GM21367 (cell line): Measurements from ENCODE around the gene ITPK1.

ENCODE experiments used
- ATAC-seq: cut with Tn5 transposase; IDR thresholded peaks from one replicate; pipeline ENCODE4 v1.9.1; 2021; ENCODE audit not compliant: unreplicated experiment

ITPK1 gene

DNA sequence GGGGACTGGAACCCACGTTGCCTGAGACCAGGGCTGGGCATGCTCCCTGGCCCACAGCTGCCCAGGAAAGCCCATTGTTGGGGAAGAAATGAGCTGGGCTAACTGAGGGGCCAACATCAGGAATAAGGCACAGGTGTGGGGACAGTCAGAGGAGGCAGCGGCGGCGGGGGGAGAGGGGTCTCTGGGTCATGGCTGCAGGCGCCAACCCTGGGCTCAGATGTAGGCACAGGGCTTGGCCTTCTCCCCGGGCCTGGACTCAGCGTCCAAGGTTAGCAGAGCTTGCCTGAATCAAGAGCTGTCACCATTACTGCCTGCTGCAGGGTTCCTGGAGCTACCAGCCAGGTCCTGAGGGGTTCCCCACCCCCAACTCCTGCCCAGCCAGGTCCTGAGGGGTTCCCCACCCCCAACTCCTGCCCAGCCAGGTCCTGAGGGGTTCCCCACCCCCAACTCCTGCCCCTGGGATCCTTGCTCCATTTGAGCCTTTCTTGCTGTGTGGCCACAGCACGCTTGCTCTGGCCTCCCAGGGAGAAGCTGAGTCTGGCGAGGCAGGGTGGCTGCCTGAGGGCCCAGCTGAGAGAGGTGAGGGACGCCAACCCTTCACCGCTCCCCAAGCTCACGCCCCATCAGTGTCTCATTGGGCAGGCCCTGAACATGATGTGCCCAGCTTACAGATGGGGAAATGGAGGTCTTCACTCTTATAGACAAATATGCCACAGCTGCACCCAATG is 186.6 kb downstream of the ITPK1 start:
- ATAC-seq = no peak

DNA sequence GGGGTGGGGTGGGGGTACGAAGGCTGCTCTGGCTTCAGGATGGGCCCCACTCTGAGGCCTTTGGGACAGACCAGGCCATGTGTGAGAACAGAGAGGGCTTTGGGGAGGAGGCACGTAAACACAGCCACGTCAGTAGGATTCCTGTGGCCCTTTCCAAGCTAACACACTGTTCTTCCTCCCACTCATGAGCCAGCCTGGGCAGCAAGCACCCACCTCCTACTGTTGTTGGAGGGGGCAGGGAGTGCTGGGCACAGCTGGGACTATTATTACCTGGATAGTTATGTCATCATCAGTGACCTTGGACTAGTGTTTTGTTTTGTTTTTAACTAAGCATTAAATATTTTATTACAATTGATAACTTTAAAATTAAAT is 187.5 kb downstream of the ITPK1 start:
- no peak for ATAC-seq

DNA sequence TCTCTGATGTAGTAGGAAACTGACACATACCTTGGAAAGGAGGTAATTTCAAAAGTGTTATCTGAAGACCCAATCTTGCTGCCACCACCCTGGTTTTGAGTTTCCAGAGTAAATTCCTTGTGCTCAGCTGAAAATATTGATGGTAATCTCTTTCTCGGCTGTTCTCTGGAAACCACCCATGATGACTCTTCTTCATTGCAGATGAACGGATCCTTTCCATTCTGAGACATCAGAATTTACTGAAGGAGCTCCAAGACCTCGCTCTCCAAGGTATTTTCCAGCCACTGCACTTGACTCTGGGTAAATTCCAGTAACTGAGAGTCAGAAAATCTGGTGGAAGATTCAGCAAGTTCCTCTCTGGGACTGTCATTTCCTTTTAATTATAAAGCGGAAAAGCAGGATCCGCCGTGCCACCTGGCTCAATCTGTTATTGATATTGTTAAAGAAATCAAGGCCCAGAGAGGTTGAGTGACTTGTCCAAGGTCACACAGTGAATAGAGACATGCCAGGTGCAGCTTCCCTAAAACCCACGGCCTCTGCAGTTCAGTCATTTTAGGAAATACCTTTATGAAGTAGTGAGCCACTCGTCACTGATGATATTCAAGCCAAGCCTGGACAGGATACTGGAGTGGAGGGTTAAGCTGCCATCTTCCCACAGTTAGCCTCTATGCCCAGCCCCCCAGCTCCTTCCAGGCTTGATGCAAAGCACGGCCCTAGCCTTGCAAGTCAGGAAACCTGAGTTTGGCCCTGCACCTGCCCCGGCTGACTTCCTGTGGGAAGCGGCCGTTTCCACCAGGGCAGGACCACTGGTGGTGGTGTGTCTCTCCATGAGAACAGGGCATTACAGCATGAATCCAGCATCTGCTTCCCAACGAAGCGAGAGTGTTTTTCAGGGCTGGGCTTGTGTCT is 188.1 kb downstream of the ITPK1 start:
- no peak for ATAC-seq

DNA sequence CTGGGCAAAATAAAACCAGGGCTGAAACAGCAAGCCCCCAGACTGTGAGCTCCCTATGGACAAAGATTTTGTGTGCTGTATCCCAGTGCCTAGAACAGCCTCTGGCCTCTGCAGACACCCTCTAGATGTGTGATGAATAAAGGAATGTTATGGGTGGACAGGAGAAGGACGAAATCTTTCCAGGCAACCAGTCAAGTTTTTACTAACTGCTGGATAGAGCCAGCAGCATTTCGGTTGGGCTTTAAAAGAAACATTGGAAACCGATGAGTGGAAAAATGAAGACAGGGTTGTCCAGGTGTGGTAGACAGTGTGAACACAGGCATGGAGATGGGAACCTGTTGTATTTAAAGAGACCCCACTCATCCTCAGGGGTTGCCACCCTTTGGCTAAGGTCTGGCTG is 188.8 kb downstream of the ITPK1 start:
- no peak for ATAC-seq

DNA sequence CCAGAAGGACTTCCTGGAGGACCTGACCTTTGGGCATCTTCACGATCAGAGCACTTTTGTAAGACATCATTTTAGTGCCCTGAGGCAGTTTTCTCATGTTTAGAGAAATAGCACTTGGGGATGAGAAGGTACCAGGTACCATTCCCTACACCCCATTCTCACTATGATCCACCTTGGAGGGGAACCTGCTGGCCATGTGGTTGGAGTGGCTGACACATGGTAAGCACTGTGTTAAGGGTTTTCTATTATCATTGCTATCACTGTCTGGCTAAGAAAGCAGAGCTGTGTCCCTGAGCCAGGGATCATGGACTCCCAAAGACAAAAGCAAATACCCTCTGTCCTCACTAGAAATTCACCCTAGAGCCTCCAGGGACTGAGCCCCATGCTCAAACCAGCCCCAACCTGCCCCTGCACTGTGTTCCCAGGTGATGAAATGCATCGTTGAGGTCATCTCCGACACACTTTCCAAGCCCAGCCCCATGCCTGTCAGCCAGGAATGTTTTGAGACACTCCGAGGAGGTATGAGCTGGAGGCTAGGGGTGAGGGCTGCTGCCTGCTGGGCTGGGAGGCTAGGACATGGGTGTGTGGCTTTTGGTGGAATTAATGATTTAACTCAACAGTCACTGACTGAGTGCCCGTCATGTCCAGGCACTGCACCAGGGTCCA is 189.4 kb downstream of the ITPK1 start:
- no peak for ATAC-seq

DNA sequence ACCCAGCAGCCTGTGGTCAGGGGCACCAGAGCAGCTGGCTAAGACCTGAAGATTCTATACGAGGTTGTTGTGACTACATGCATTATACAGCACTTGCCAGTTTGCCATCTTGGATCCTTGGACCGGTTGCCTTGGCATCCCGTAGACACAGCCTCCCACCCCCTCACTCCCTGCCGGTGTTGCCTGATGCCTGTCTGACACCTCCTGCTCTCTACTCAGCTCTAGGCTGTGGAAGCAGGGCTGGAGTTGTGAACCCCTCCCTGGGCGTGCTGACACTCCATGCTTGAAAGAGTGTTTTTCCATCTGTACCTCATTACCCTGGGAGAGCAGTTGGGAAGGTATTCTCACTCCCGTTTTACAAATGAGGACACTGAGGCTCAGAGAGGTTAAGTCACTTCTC is 190.3 kb downstream of the ITPK1 start:
- ATAC-seq = no peak

DNA sequence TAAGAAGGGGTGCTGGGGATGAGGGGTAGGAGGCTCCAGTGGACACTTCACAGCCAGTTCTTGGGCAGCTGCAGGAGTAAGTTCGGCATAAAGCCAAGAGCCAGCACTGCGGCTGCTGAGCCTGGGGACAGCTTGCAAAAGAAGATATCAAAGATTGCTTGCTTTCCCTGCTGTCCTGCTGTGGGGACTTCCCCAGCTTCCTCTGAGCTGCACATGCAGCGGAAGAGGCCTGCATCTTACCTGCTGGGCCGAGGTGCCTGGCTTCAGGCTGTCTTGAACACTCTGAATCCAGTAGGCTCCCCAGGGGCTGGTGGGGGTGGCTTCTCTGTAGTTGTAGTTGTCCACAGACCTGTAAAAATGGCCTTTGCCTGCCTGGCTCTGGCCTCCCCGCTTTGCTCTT is 191.5 kb downstream of the ITPK1 start:
- ATAC-seq = no peak

DNA sequence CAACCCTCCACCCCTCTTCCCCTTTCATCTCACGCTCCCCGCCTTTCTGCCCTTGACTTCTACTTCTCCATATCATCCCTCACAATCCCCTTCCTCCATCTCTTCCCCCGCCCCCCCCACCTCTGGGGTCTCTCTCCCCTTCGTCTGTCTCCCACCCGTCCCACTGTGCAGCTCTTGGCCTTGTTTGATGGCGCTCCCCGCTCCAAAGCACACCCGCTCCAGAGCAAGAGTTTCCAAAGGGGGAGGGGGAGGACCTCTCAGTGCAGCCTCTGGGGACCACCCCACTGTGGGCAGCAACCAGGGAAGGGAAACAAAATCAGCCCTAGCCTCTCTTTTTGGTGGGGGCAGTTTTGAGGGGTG is 192.0 kb downstream of the ITPK1 start:
- no peak for ATAC-seq

DNA sequence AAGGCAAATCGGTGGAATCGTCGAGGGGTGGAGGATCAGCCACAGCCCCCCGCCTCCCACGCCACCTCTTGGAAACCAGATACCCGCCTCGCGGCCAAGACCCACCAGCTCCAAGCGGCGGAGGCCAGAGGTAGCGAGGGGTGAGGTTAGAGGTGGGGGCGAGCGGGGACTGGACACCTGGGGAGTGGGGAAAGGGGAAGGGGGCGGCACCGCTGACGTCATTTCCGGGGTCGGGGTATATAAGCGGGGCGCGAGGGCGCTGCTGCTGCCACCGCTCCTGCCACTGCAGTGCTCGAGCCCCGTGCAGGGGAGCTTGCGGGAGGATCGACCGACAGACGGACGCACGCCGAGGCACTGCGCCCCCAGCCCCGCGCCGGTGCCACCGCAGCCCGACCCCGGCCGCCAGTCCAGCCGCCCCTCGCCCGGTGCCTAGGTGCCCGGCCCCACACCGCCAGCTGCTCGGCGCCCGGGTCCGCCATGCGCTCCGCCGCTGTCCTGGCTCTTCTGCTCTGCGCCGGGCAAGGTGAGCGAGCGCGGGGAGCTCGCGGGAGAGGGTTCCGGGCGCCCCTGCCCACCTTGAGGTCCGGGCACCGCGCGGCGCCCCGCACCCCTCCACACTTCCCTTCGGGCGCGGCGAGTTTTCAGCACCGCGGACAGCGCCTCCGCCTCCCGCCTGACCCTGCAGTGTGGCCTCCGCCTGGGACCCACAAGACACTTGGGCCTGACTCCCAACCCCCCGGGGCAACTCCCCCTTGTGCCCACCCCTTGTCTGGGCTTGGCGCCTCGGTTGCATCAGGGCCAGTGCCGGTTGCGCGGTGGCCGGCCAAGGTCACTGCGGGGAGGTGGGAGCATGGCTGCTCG is 192.6 kb downstream of the ITPK1 start, which contains the start of gene CHGA:
CHGA (plus strand) TSS at position 268 of the 861 bp plus-strand sequence; CDS start at position 478, 210 bp downstream.
- ATAC-seq = no peak

DNA sequence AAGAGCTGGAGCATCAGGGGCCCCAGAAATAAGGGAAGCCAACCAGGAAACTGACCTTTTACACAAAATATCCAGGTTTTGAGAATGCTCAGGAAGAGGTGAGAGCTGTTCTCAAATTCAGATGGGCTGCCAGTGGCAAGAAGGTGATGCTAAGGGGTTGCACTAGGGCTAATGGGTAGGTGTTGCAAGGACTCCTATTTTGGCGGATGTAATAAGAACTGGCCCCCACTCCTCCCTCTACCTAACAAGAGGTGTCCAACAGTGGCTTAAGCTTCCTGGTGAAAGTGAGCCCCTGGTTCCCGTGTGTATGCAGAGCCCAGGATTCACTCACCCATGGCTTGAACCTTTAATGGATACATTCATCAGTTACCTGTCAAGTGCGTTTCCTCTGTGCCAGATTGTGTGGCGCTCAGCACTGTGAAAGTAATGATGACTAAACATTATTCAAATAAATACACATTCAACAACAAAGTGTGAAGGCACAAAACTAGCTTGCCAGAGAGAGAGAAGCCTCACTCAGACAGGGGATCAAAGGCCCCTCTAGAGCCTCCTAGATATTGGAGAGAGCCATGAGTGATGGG is 193.5 kb downstream of the ITPK1 start:
- no peak for ATAC-seq

DNA sequence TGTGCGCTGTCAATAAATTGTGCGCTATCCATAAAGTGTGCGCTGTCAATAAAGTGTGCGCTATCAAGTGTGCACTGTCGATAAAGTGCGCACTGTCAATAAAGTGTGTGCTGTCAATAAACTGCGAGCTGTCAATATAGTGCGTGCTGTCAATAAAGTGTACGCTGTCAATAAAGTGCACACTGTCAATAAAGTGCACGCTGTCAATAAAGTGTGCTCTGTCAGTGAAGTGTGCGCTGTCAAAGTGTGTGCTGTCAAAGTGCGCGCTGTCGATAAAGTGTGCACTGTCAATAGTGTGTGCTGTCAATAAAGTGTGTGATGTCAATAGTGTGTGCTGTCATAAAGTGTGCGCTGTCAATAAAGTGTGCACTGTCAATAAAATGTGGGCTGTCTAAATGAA is 195.7 kb downstream of the ITPK1 start:
- no peak for ATAC-seq

DNA sequence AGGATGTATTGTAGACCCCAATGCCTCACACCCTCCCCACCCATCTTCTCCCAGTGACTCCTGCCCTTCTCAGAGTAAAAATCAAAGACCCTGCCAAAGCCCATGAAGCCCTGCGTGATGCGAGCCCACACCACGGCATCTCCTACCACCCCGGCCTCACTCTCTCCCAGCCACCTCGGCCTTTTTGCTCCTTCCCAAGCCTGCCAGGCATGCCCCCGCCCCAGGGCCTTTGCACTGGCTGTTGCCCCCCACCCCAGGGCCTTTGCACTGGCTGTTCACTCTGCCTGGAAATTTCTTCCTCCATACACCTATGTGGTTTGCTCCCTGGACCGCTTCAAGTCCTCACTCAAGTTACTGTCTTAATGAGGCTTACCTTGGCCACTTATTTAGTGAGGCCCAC is 197.8 kb downstream of the ITPK1 start:
- ATAC-seq = no peak

DNA sequence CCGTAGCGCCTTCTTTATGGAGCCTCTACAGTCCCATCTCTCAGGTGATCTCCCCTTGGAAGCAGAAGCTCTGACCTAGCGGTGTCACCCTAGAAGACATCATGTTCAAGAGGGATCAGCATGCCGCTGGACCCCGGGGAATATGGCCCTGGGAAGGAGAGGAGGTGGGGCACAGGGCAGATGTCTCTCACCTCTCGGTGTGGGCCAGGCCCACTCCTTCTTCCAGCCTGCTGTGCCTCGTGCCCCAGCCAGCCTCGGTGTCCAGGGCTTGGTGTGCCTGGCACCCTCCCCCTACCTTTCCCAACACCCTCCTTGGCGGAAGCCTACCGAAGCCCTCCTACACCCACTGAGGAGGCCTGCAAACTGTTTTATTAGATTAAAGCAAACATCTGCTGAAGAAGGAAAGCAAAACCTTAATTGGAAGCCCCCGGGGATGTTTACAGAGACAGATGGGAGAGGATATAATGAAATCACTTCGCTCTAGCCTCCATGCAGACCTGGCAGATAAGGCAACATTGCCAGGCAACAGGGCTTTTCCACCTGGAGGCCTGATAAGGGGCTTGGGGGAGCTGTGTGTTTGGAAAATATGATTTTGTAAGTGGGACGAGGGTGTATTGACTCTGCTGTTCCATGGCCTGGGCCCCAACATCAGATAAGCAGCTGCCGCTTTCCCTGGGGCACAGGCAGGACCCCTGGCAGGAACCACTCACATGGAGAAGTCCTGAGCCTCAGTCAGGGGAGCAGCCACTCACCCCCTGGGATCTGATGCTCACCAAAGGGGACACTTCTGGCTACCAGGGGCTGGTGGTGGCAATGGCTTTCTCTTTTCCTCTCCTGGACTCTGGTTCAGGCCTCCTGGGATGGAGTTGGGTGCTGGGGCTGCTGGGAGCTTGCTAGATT is 198.4 kb downstream of the ITPK1 start:
- no peak for ATAC-seq

DNA sequence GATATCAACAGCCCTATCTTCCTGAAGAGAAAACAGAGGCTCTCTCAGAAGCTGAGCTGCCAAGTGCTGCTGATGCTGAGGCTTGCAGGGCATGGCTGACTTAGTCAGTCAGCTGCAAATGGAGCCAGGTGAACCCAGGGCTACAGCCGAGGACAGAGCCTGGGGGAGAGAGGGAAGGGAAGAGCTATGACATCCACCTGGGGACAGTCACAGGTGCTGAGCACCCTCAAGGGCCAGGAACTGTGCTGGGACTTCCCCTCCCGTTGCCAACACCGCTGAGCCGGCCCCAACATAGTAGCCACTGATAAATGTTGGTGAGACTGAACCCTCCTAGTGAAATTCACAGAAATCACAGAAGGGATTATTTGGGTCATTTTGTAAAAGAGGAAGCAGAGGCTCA is 199.5 kb downstream of the ITPK1 start:
- no peak for ATAC-seq

DNA sequence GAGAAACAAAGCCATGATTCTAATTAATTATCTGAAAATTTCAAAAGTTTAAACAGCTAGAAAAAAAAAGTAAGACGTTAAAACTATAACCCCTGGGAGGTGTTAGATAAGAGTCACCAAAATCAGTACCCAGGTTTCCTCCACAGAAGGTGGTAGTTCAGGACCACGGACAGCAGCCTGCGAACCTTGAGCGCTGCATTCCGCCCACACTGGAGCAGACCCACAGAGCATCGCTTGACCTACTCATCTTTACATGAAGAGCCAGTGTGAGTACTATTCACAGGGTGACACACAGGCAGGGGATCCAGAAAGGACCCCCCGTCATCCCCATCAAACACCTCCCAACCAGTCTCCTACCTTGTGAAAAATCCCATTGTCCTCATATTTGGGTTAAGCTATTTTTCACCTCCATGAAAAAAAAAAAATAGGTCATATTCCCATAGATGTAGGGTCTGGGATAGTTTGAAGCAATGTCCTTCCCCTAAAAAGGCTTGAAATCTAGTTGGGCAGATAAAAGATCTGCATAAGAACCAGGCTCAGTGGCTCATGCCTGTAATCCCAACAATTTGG is 201.6 kb downstream of the ITPK1 start:
- ATAC-seq = no peak

DNA sequence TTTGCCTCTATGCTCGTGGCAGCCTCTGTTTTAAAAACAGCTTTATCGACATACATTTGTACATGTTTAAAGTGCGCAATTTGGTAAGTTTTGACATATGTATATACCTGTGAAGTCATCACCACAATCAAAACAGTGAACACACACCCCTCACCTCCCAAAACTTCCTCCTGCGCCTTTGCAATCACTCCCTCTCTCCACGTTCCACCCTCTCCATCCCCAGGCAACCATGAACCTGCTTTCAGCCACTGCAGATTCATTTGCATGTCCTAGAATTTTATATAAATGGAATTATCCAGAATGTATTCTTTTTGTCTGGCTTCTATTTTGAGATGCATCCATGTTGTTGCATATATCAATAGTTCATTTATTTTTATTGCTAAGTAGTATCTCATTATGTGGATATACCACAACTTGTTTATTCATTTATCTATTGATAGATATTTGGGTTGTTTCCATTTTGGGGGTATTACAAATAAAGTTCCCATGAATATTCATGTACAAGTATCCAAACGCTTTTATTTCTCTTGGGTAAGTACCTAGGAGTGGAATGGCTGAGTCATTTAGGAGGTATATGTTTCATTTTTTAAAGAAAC is 208.3 kb downstream of the ITPK1 start:
- ATAC-seq = no peak

DNA sequence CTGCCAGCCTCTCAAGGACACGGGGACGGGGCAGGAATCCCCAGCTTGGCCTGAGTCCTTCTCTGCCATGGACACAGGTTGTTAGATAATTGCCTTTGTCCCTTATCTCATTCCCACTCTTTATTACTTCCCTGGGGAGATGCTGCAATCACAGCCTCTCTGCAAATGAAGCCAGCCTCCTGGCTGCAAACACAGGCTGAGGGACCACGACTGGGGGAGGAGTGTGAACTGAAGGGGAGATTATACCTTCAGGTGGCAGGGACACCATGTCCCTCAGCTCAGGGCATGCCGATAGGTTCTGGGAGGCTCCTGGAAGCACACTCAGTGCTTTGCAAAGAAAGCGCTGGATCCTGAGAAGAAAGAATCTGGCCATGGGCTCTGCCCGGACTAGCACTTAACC is 208.9 kb downstream of the ITPK1 start:
- no peak for ATAC-seq

DNA sequence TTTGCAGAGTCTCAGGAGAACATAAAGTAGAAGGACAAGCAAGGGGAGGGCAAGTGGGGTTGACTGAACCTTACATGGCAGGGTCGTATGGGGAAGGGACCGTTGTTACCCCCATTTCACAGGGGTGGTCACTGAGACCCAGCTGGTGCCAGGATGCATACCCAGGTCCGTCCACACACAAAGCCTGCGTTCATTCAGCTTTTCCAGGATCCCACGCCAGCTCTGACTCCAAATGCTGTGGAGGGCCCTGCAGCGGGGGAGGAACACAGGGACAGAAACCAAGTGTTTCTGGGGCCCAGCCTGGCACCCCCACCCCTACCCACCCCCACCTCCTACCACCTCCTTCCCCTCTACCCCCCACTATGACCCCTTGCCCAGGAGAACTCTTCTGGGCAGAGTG is 209.3 kb downstream of the ITPK1 start:
- no peak for ATAC-seq

DNA sequence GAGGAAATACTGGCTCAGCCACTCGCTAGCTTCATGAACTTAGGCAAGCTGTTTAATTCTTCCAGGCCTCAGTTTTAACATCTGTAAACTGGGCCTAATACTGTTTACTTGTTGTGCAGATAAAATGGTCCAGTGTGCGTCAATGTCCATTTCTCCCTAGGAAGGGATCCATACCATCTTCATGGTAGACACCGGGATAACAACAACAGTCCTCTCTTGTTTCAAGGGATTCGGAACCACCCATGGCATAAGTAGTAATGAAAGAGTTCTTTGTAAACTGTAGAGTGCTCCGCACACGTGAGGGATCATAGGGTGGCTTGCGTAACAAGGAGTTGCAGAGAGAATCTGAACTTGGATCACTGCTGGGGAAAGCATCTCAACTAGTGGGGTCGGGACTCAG is 210.1 kb downstream of the ITPK1 start:
- no peak for ATAC-seq
